HFFc6 (cell line): Measurements from ENCODE around the gene GRHL3. TPM values are rescaled to one million over a fixed set of nuclear protein-coding genes. Genes with fewer than 3 reads are reported as not detected.
A peak's percentile ranks its signal among the peaks of the same experiment; 100 is the strongest.

Experiments used
- DNase-seq: peaks from one replicate; pipeline ENCODE4 v3.0.0-alpha.2; 2018
- H3K27ac Mint-ChIP-seq: 2 replicates; pipeline ENCODE4 v1.8.0; 2020; ENCODE audit warnings: mild to moderate bottlenecking, mixed read lengths
- H3K27me3 Mint-ChIP-seq: 2 replicates; pipeline ENCODE4 v1.8.0; 2021; ENCODE audit warnings: mild to moderate bottlenecking, moderate library complexity, mixed read lengths; ENCODE audit not compliant: insufficient read depth
- H3K36me3 Mint-ChIP-seq: 2 replicates; pipeline ENCODE4 v1.8.0; 2021; ENCODE audit warnings: low read depth, mixed read lengths
- H3K4me1 Mint-ChIP-seq: 2 replicates; pipeline ENCODE4 v1.8.0; 2020; ENCODE audit warnings: low read depth, mixed read lengths
- H3K4me3 Mint-ChIP-seq: 2 replicates; pipeline ENCODE4 v1.8.0; 2020; ENCODE audit warnings: mild to moderate bottlenecking, moderate library complexity, mixed read lengths
- H3K9me3 Mint-ChIP-seq: 2 replicates; pipeline ENCODE4 v1.8.0; 2020; ENCODE audit warnings: mild to moderate bottlenecking, mixed read lengths
- total RNA-seq, 6 experiments: library from RNA; stranded (reverse); fragmentation: NEBNext Ultra II Directional; extraction: Animal tissue kit (Norgen Biotek cat#: 25700); gene quantifications; 2 replicates in 1 of 6; 3 replicates in 5 of 6; pipeline ENCODE4 v1.2.3, GENCODE V29; 2021
- TF ChIP-seq, protein P1 (sequence below): fragments of 200-600 bp; sonication (generic); IDR thresholded peaks from 2 replicates; pipeline ENCODE4 v1.5.0; 2021; ENCODE audit warnings: antibody characterized with exemption, mild to moderate bottlenecking

GRHL3 gene
- total RNA-seq, 6 experiments from 2014 or later: not detected

- Mint-ChIP-seq H3K4me1 (peaks cover 46% of the 10 kb centered on the region), H3K27me3 (peaks cover 11% of the 10 kb centered on the region), H3K9me3 (no peaks in the 10 kb centered on the region), H3K36me3 (peaks cover 28% of the 10 kb centered on the region), H3K27ac (peak overlapping the region; percentile 85), H3K4me3 (peak overlapping the region; percentile 48)
- DNase-seq: peak; percentile 20
- TF ChIP-seq, protein P1, sequence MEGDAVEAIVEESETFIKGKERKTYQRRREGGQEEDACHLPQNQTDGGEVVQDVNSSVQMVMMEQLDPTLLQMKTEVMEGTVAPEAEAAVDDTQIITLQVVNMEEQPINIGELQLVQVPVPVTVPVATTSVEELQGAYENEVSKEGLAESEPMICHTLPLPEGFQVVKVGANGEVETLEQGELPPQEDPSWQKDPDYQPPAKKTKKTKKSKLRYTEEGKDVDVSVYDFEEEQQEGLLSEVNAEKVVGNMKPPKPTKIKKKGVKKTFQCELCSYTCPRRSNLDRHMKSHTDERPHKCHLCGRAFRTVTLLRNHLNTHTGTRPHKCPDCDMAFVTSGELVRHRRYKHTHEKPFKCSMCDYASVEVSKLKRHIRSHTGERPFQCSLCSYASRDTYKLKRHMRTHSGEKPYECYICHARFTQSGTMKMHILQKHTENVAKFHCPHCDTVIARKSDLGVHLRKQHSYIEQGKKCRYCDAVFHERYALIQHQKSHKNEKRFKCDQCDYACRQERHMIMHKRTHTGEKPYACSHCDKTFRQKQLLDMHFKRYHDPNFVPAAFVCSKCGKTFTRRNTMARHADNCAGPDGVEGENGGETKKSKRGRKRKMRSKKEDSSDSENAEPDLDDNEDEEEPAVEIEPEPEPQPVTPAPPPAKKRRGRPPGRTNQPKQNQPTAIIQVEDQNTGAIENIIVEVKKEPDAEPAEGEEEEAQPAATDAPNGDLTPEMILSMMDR: no peak
Observed at GRCh38 chr1:24364605-24364974, 45.4 kb downstream of the GRHL3 start.

GRCh38 chr1:24364975-24365678, 46.0 kb downstream of the GRHL3 start:
- peaks cover 11% of the 10 kb centered on the region for H3K27me3 Mint-ChIP-seq
- DNase-seq: peak; percentile 91
- H3K4me1 Mint-ChIP-seq: peaks cover 46% of the 10 kb centered on the region
- H3K36me3 Mint-ChIP-seq: peaks cover 28% of the 10 kb centered on the region
- no peaks in the 10 kb centered on the region for H3K9me3 Mint-ChIP-seq
- H3K4me3 Mint-ChIP-seq: peak overlapping the region; percentile 49
- TF ChIP-seq, protein P1: no peak
- peak overlapping the region; percentile 85 for H3K27ac Mint-ChIP-seq

DNA sequence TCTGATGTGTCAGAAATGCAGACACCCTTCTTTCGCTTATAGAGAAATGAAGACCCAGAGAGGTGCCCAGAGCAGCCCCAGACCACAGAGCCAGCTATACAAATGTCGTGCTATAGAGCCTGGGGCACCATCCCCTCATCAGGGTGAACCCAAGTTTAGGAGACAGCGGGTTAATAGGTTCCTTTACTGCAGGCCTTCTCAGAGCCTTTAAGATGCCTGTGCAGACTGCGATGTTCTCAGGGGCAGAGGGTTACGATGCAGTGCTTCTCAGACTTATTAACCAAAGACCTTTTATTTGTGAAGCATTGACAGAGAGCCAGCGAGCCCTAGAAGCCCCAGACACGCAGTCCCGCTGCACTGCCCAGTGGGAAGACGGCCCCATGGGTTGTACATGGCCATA, 47.5 kb downstream of the GRHL3 start:
- Mint-ChIP-seq H3K27ac (no peak overlapping the region), H3K27me3 (peaks cover 10% of the 10 kb centered on the region), H3K4me3 (no peak overlapping the region), H3K36me3 (peaks cover 22% of the 10 kb centered on the region), H3K9me3 (no peaks in the 10 kb centered on the region), H3K4me1 (peaks cover 46% of the 10 kb centered on the region)
- no peak for DNase-seq
- TF ChIP-seq, protein P1: no peak

- Mint-ChIP-seq H3K27ac (no peak overlapping the region), H3K27me3 (peaks cover 9% of the 10 kb centered on the region), H3K36me3 (peaks cover 11% of the 10 kb centered on the region; the same call in 1 of the 2 replicates), H3K9me3 (no peaks in the 10 kb centered on the region), H3K4me1 (peaks cover 25% of the 10 kb centered on the region), H3K4me3 (no peak overlapping the region)
- TF ChIP-seq, protein P1: no peak
- no peak for DNase-seq
Observed at GRCh38 chr1:24369199-24369598, 50.0 kb downstream of the GRHL3 start.

DNA sequence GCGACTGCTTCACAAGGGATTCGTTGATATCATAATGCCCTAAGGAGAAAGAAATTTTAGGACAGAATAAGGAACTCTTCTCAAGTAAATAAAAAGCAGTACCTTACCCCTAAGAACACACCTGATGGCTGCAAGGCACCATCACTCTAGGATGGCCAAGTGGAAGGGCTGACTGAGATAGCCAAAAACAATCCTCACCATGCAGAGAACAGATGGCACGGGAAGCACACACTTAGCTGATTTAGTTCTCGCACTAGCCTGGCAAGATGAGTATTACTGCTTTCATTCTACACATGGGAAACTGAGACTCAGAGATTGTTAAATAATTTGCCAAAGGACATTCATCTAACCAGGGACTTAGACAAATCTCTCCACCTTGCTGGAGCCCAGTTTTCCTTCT, 50.6 kb downstream of the GRHL3 start:
- Mint-ChIP-seq H3K9me3 (no peaks in the 10 kb centered on the region), H3K4me1 (peaks cover 22% of the 10 kb centered on the region), H3K27ac (no peak overlapping the region), H3K27me3 (peaks cover 9% of the 10 kb centered on the region), H3K4me3 (no peak overlapping the region), H3K36me3 (peaks cover 13% of the 10 kb centered on the region; the same call in 1 of the 2 replicates)
- DNase-seq: no peak
- TF ChIP-seq, protein P1: no peak
